Keratinocyte (primary cell): ENCODE measurements around the gene ITGB4. TPM values are rescaled to one million over a fixed set of nuclear protein-coding genes. Genes with fewer than 3 reads are reported as not detected.

Experiments used
- DNase-seq: peaks from one replicate; pipeline ENCODE4 v3.0.0-alpha.2; 2011; ENCODE audit warnings: low read depth, missing footprints, low spot score
- FAIRE-seq: peaks from 2 replicates; lab custom pipeline; 2011; peaks lifted over from hg19 to GRCh38; lab: Jason Lieb, UNC
- H2AFZ ChIP-seq: 2 replicates; pipeline ENCODE4 v1.6.0; 2012; ENCODE audit warnings: low read length, control low read depth, inconsistent platforms; ENCODE audit not compliant: control insufficient read depth
- H3K27ac ChIP-seq: 2 replicates; pipeline ENCODE4 v1.5.1; 2011; ENCODE audit warnings: low read length; ENCODE audit not compliant: control insufficient read depth, insufficient read depth
- H3K27me3 ChIP-seq: 3 replicates; pipeline ENCODE4 v1.6.0; 2011; ENCODE audit warnings: low read length; ENCODE audit not compliant: control insufficient read depth, insufficient read depth; ENCODE audit errors: extremely low read depth
- H3K36me3 ChIP-seq, 2 experiments: 2 replicates in 1 of 2; 3 replicates in 1 of 2; pipeline ENCODE4 v1.5.1; 2011; ENCODE audit warnings: low read length in 2 of 2, mild to moderate bottlenecking in 1 of 2; ENCODE audit not compliant: control insufficient read depth in 2 of 2, insufficient read depth in 2 of 2; ENCODE audit errors: extremely low read depth in 1 of 2
- H3K4me1 ChIP-seq: 3 replicates; pipeline ENCODE4 v1.5.1; 2011; ENCODE audit warnings: low read length; ENCODE audit not compliant: control insufficient read depth, insufficient read depth; ENCODE audit errors: extremely low read depth
- H3K4me2 ChIP-seq: 3 replicates; pipeline ENCODE4 v1.6.0; 2011; ENCODE audit warnings: low read depth, low read length; ENCODE audit not compliant: control insufficient read depth, insufficient read depth; ENCODE audit errors: extremely low read depth
- H3K4me3 ChIP-seq, 3 experiments: fragments of 200-600 bp in 1 of 3; sonication (generic) in 1 of 3; 2 replicates in 2 of 3; 3 replicates in 1 of 3; pipeline ENCODE4 v1.5.1; 2011 to 2016; ENCODE audit warnings: low read length in 3 of 3, mild to moderate bottlenecking in 3 of 3, control low read depth in 2 of 3, inconsistent platforms in 1 of 3, low read depth in 1 of 3, mixed read lengths in 1 of 3, mixed run types in 1 of 3, moderate library complexity in 1 of 3; ENCODE audit not compliant: control insufficient read depth in 2 of 3, insufficient read depth in 2 of 3; ENCODE audit errors: extremely low read depth in 1 of 3
- H3K79me2 ChIP-seq: 2 replicates; pipeline ENCODE4 v1.6.0; 2012; ENCODE audit warnings: low read length; ENCODE audit not compliant: control insufficient read depth, insufficient read depth
- H3K9ac ChIP-seq: 3 replicates; pipeline ENCODE4 v1.6.0; 2011; ENCODE audit warnings: low read length; ENCODE audit not compliant: control insufficient read depth, insufficient read depth; ENCODE audit errors: extremely low read depth
- H3K9me1 ChIP-seq: 3 replicates; pipeline ENCODE4 v1.6.0; 2011; ENCODE audit warnings: low read length; ENCODE audit not compliant: control insufficient read depth, insufficient read depth; ENCODE audit errors: extremely low read depth
- H3K9me3 ChIP-seq: 2 replicates; pipeline ENCODE4 v1.5.1; 2012; ENCODE audit warnings: low read depth, low read length; ENCODE audit not compliant: control insufficient read depth
- H4K20me1 ChIP-seq: 3 replicates; pipeline ENCODE4 v1.6.0; 2011; ENCODE audit warnings: low read length; ENCODE audit not compliant: control insufficient read depth, insufficient read depth; ENCODE audit errors: extremely low read depth
- CTCF ChIP-seq, 3 experiments: IDR thresholded peaks in 1 of 3; conservative IDR thresholded peaks in 1 of 3; optimal IDR thresholded peaks in 1 of 3; 2 replicates in 2 of 3; 3 replicates in 1 of 3; pipeline versions ENCODE3 to v1.5.1; 2011; ENCODE audit warnings: low read length in 3 of 3, mild to moderate bottlenecking in 3 of 3, moderate library complexity in 2 of 3, control low read depth in 1 of 3, inconsistent platforms in 1 of 3; ENCODE audit not compliant: insufficient read depth in 2 of 3; ENCODE audit errors: extremely low read depth in 1 of 3
- EZH2 ChIP-seq: IDR thresholded peaks from one replicate; pipeline ENCODE4 v1.6.1; 2012; ENCODE audit warnings: inconsistent platforms, mild to moderate bottlenecking, low read length, moderate library complexity
- dilution Hi-C: fragments of 300-500 bp; cut with MboI; formaldehyde crosslinking; loops from one replicate; pipeline ENCODE4 v1.7.0; 2020; ENCODE audit warnings: low sequenced_read_pairs; ENCODE audit not compliant: extremely low pct_ligation_motif_present
- polyA plus RNA-seq, 5 experiments: library from polyadenylated mRNA; depleted of rRNA in 3 of 5; stranded (reverse) in 3 of 5; stranded (forward) in 1 of 5; unstranded in 1 of 5; fragments of >200 nt; gene quantifications; 1 replicate in 1 of 5; 2 replicates in 3 of 5; 3 replicates in 1 of 5; pipeline versions ENCODE4 v1.2.1 to v1.2.3, GENCODE V29; 2011 to 2012; ENCODE audit warnings: missing spikeins in 2 of 5, low read depth in 1 of 5, low replicate concordance in 1 of 5

Gene ITGB4
- polyA plus RNA-seq, 1 donor (not counting 4 experiments of a cell fraction or from before 2014, with no cell fraction given) = 761 TPM

- H3K4me1 ChIP-seq = no peaks in the 10 kb centered on the region
- H3K9me3 ChIP-seq = no peaks in the 10 kb centered on the region
- TF ChIP-seq CTCF (optimal IDR thresholded peaks at IDR 0.05 in 1 of 3, IDR thresholded peaks at IDR 0.05 in 1 of 3, conservative IDR thresholded peaks at IDR 0.05 in 1 of 3; ENCODE audit: extremely low read depth in 1 of 3, insufficient read depth in 2 of 3, low read length in 3 of 3) (no peak), EZH2 (no peak)
- no peaks in the 10 kb centered on the region for H3K9me1 ChIP-seq
- DNase-seq = no peak
- H3K27ac ChIP-seq = no peak overlapping the region
- H4K20me1 ChIP-seq = peaks cover 79% of the 10 kb centered on the region
- no peak for FAIRE-seq
- no peak overlapping the region for H3K4me3 ChIP-seq
- dilution Hi-C loops = no loop called here
- no peaks in the 10 kb centered on the region for H3K27me3 ChIP-seq
- peaks cover 66 to 82% of the 10 kb centered on the region in 2 experiments for H3K36me3 ChIP-seq
- H3K79me2 ChIP-seq = peaks cover 67% of the 10 kb centered on the region
- no peak overlapping the region for H3K9ac ChIP-seq
- H2AFZ ChIP-seq = no peak overlapping the region
- H3K4me2 ChIP-seq = no peak overlapping the region
These were observed 19.0 kb downstream of the ITGB4 start for GRCh38 chr17:75740215-75740614.

- Histone ChIP-seq H4K20me1 (peaks cover 78% of the 10 kb centered on the region), H3K4me2 (no peak overlapping the region), H3K79me2 (peaks cover 65% of the 10 kb centered on the region), H3K9me1 (no peaks in the 10 kb centered on the region), H3K36me3 (peaks cover 66 to 84% of the 10 kb centered on the region in 2 experiments), H3K9ac (no peak overlapping the region), H2AFZ (no peak overlapping the region), H3K4me3 (no peak overlapping the region), H3K27me3 (no peaks in the 10 kb centered on the region), H3K4me1 (no peaks in the 10 kb centered on the region), H3K9me3 (no peaks in the 10 kb centered on the region), H3K27ac (no peak overlapping the region)
- DNase-seq (no peak), FAIRE-seq (no peak)
- dilution Hi-C loops = no loop called here
- TF ChIP-seq EZH2 (no peak), CTCF (optimal IDR thresholded peaks at IDR 0.05 in 1 of 3, IDR thresholded peaks at IDR 0.05 in 1 of 3, conservative IDR thresholded peaks at IDR 0.05 in 1 of 3; ENCODE audit: extremely low read depth in 1 of 3, insufficient read depth in 2 of 3, low read length in 3 of 3) (no peak)
These were observed 19.4 kb downstream of the ITGB4 start for GRCh38 chr17:75740631-75741077.
